GM23338 (cell line): ENCODE results near the gene NTF3. TPM values are rescaled to one million over a fixed set of nuclear protein-coding genes. Genes with fewer than 3 reads are reported as not detected.

ENCODE experiments used
- ATAC-seq: fragments of 200-7000 bp; cut with Tn5 transposase; 3 replicates; pipeline ENCODE4 v1.9.1; 2020
- DNase-seq: peaks from one replicate; pipeline ENCODE4 v3.0.0-alpha.2; 2015; ENCODE audit warnings: low spot score
- H2AFZ ChIP-seq: fragments of 200-600 bp; sonication (generic); 2 replicates; pipeline ENCODE4 v1.8.0; 2016; ENCODE audit warnings: antibody characterized with exemption, mild to moderate bottlenecking, moderate library complexity
- H3F3A ChIP-seq: fragments of 200-600 bp; sonication (generic); replicated peaks from 2 replicates; pipeline ENCODE4 v1.8.0; 2017; ENCODE audit warnings: antibody characterized with exemption, mixed run types, low read depth
- H3K27ac ChIP-seq: fragments of 200-600 bp; sonication (generic); 2 replicates; pipeline ENCODE4 v1.6.1; 2016; ENCODE audit warnings: low read depth
- H3K27me3 ChIP-seq: fragments of 200-600 bp; sonication (generic); 2 replicates; pipeline ENCODE4 v1.8.0; 2016; ENCODE audit warnings: mild to moderate bottlenecking, mixed run types, moderate library complexity; ENCODE audit not compliant: insufficient read depth
- H3K36me3 ChIP-seq: fragments of 200-600 bp; sonication (generic); 2 replicates; pipeline ENCODE4 v1.8.0; 2016; ENCODE audit warnings: mild to moderate bottlenecking; ENCODE audit not compliant: insufficient read depth
- H3K4me1 ChIP-seq: fragments of 200-600 bp; sonication (generic); 2 replicates; pipeline ENCODE4 v1.8.0; 2016; ENCODE audit warnings: mild to moderate bottlenecking, moderate library complexity; ENCODE audit not compliant: insufficient read depth
- H3K4me2 ChIP-seq: fragments of 200-600 bp; sonication (generic); 2 replicates; pipeline ENCODE4 v1.7.1; 2017; ENCODE audit warnings: mixed run types
- H3K4me3 ChIP-seq: fragments of 200-600 bp; sonication (generic); 2 replicates; pipeline ENCODE4 v1.6.1; 2016; ENCODE audit warnings: mixed run types
- H3K79me2 ChIP-seq: fragments of 200-600 bp; sonication (generic); replicated peaks from 2 replicates; pipeline ENCODE4 v1.8.0; 2017; ENCODE audit warnings: mild to moderate bottlenecking; ENCODE audit not compliant: insufficient read depth
- H3K9me2 ChIP-seq: fragments of 200-600 bp; sonication (generic); 2 replicates; pipeline ENCODE4 v1.8.0; 2017; ENCODE audit not compliant: insufficient read depth
- H4K20me1 ChIP-seq: fragments of 200-600 bp; sonication (generic); replicated peaks from 2 replicates; pipeline ENCODE4 v1.8.0; 2017; ENCODE audit warnings: mild to moderate bottlenecking; ENCODE audit not compliant: insufficient read depth
- H3K27ac Mint-ChIP-seq: 2 replicates; pipeline ENCODE4 v1.8.0; 2020; ENCODE audit warnings: inconsistent platforms, mild to moderate bottlenecking, moderate library complexity, mixed read lengths
- H3K27me3 Mint-ChIP-seq: 3 replicates; pipeline ENCODE4 v1.8.0; 2022; ENCODE audit warnings: low read depth, mild to moderate bottlenecking, moderate library complexity, mixed read lengths, inconsistent platforms; ENCODE audit not compliant: insufficient read depth, poor library complexity
- H3K36me3 Mint-ChIP-seq: 3 replicates; pipeline ENCODE4 v1.8.0; 2021; ENCODE audit warnings: low read depth, mild to moderate bottlenecking, inconsistent platforms, moderate library complexity, mixed read lengths
- H3K4me1 Mint-ChIP-seq: 3 replicates; pipeline ENCODE4 v1.8.0; 2020; ENCODE audit warnings: mild to moderate bottlenecking, inconsistent platforms, mixed read lengths
- H3K4me3 Mint-ChIP-seq: 3 replicates; pipeline ENCODE4 v1.8.0; 2021; ENCODE audit warnings: moderate library complexity, mild to moderate bottlenecking, inconsistent platforms, mixed read lengths
- H3K9me3 Mint-ChIP-seq: 3 replicates; pipeline ENCODE4 v1.8.0; 2020; ENCODE audit warnings: moderate library complexity, mild to moderate bottlenecking, inconsistent platforms, mixed read lengths
- CREB1 ChIP-seq: fragments of 250-450 bp; sonication (Bioruptor Pico); IDR thresholded peaks from 2 replicates; pipeline ENCODE4 v1.5.0; 2020; ENCODE audit warnings: low read depth, mild to moderate bottlenecking, moderate library complexity
- CTCF ChIP-seq, 2 experiments: fragments of 200-600 bp in 1 of 2; sonication (generic) in 1 of 2; conservative IDR thresholded peaks; 2 replicates each; pipeline versions ENCODE4 v1.5.1 to v1.6.1; 2016 to 2017; ENCODE audit warnings: antibody characterized with exemption in 2 of 2, low read depth in 2 of 2, mild to moderate bottlenecking in 2 of 2, moderate library complexity in 1 of 2
- ETS1 ChIP-seq: IDR thresholded peaks from 2 replicates; pipeline ENCODE4 v1.6.1; 2016; ENCODE audit warnings: antibody characterized with exemption
- EZH2 ChIP-seq: fragments of 200-600 bp; sonication (generic); IDR thresholded peaks from one replicate; pipeline ENCODE4 v1.8.0; 2017; ENCODE audit warnings: antibody characterized with exemption, mild to moderate bottlenecking, low read depth; ENCODE audit not compliant: unreplicated experiment
- EZH2phosphoT487 ChIP-seq: fragments of 200-600 bp; sonication (generic); IDR thresholded peaks from one replicate; pipeline ENCODE4 v1.8.1; 2018; ENCODE audit warnings: antibody characterized with exemption; ENCODE audit not compliant: unreplicated experiment
- JUNB ChIP-seq: IDR thresholded peaks from one replicate; pipeline ENCODE4 v1.6.1; 2016; ENCODE audit warnings: antibody characterized with exemption; ENCODE audit not compliant: unreplicated experiment
- NANOG ChIP-seq: IDR thresholded peaks from 2 replicates; pipeline ENCODE4 v1.6.1; 2016; ENCODE audit warnings: antibody characterized with exemption, borderline replicate concordance
- POLR2AphosphoS5 ChIP-seq: IDR thresholded peaks from 2 replicates; pipeline ENCODE4 v1.6.1; 2016; ENCODE audit warnings: antibody characterized with exemption, low read depth
- REST ChIP-seq: IDR thresholded peaks from one replicate; pipeline ENCODE4 v1.6.1; 2018; ENCODE audit warnings: antibody characterized with exemption; ENCODE audit not compliant: unreplicated experiment
- STAT1 ChIP-seq: IDR thresholded peaks from one replicate; pipeline ENCODE4 v1.6.1; 2016; ENCODE audit warnings: antibody characterized with exemption; ENCODE audit not compliant: unreplicated experiment
- ZNF114 ChIP-seq: fragments of 250-450 bp; sonication (Bioruptor Pico); IDR thresholded peaks from 2 replicates; pipeline ENCODE4 v1.5.0; 2020; ENCODE audit warnings: mild to moderate bottlenecking, moderate library complexity
- ZNF331 ChIP-seq: fragments of 250-450 bp; sonication (Bioruptor Pico); IDR thresholded peaks from 2 replicates; pipeline ENCODE4 v1.5.0; 2020; ENCODE audit warnings: low read depth, mild to moderate bottlenecking, moderate library complexity
- ZNF462 ChIP-seq: fragments of 250-450 bp; sonication (Bioruptor Pico); IDR thresholded peaks from 2 replicates; pipeline ENCODE4 v1.5.0; 2020; ENCODE audit warnings: mild to moderate bottlenecking, moderate library complexity
- polyA plus RNA-seq: library from polyadenylated mRNA; unstranded; fragments of >200 nt; fragmentation: Nextera tagmentation; extraction: Ambion mirVana; gene quantifications from 2 replicates; pipeline ENCODE4 v1.2.1, GENCODE V29; 2016
- total RNA-seq: library from RNA; depleted of rRNA; stranded (reverse); fragments of >200 nt; shearing (Covaris generic); gene quantifications from 2 replicates; pipeline ENCODE4 v1.2.3, GENCODE V29; 2014

Gene NTF3
- total and polyA plus RNA-seq, 2 experiments from 2014 or later = 1.2 TPM; not detected in 1

- H3K36me3 ChIP-seq = no peaks in the 10 kb centered on the region
- Mint-ChIP-seq H3K9me3 (no peaks in the 10 kb centered on the region), H3K36me3 (no peaks in the 10 kb centered on the region; the same call in 2 of the 3 replicates), H3K27me3 (peaks cover 9% of the 10 kb centered on the region), H3K27ac (no peak overlapping the region), H3K4me3 (no peak overlapping the region), H3K4me1 (peaks cover 17% of the 10 kb centered on the region)
- H3K4me1 ChIP-seq = peaks cover 5% of the 10 kb centered on the region; the same call in 1 of the 2 replicates
- no peaks in the 10 kb centered on the region for H3K79me2 ChIP-seq
- peaks cover 6% of the 10 kb centered on the region for H3K9me2 ChIP-seq
- H3K27me3 ChIP-seq = no peaks in the 10 kb centered on the region
- H2AFZ ChIP-seq = peak overlapping the region; percentile 59
- no peaks in the 10 kb centered on the region for H4K20me1 ChIP-seq
- peak overlapping the region; percentile 55; the same call in 1 of the 2 replicates for H3K4me2 ChIP-seq
- no peaks in the 10 kb centered on the region for H3F3A ChIP-seq
- peak; percentile 19 for DNase-seq
- no peak overlapping the region for H3K4me3 ChIP-seq
- H3K27ac ChIP-seq = no peak overlapping the region
- no peak for TF ChIP-seq EZH2
- no peak for TF ChIP-seq CTCF (conservative IDR thresholded peaks at IDR 0.05; ENCODE audit: low read depth in 2 of 2)
- TF ChIP-seq ETS1 = no peak
- no peak for TF ChIP-seq REST
- no peak for TF ChIP-seq POLR2AphosphoS5
- TF ChIP-seq NANOG = no peak
- no peak for TF ChIP-seq EZH2phosphoT487
- no peak for TF ChIP-seq JUNB
- no peak for TF ChIP-seq ZNF331 (CRISPR knock-in tag)
- no peak for TF ChIP-seq CREB1 (CRISPR knock-in tag)
- no peak for TF ChIP-seq ZNF114
- TF ChIP-seq STAT1 = no peak
- no peak for TF ChIP-seq ZNF462
- ATAC-seq = peak; percentile 35; the same call in 1 of the 3 replicates
These were observed 25.0 kb downstream of the NTF3 start for GRCh38 chr12:5456906-5457305.
